HG02610 (cell line): ENCODE data around the gene RPS6KA4.

Source experiments
- ATAC-seq: cut with Tn5 transposase; IDR thresholded peaks from one replicate; pipeline ENCODE4 v1.9.1; 2021; ENCODE audit warnings: mild to moderate bottlenecking, moderate library complexity; ENCODE audit not compliant: unreplicated experiment

RPS6KA4 gene

DNA sequence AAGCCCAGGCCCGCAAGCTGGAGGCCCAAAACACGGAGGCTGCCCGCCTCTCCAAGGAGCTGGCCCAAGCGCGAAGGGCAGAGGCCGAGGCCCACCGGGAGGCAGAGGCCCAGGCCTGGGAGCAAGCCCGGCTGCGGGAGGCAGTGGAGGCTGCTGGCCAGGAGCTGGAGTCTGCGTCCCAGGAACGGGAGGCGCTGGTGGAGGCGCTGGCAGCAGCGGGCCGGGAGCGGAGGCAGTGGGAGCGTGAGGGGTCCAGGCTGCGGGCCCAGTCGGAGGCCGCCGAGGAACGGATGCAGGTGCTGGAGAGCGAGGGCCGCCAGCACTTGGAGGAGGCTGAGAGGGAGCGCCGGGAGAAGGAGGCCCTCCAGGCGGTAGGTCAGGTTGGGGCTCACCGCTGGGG is 14.2 kb upstream of the RPS6KA4 start:
- no peak for ATAC-seq

- no peak for ATAC-seq
Measured at GRCh38 chr11:64347193-64347867, 11.6 kb upstream of the RPS6KA4 start.

DNA sequence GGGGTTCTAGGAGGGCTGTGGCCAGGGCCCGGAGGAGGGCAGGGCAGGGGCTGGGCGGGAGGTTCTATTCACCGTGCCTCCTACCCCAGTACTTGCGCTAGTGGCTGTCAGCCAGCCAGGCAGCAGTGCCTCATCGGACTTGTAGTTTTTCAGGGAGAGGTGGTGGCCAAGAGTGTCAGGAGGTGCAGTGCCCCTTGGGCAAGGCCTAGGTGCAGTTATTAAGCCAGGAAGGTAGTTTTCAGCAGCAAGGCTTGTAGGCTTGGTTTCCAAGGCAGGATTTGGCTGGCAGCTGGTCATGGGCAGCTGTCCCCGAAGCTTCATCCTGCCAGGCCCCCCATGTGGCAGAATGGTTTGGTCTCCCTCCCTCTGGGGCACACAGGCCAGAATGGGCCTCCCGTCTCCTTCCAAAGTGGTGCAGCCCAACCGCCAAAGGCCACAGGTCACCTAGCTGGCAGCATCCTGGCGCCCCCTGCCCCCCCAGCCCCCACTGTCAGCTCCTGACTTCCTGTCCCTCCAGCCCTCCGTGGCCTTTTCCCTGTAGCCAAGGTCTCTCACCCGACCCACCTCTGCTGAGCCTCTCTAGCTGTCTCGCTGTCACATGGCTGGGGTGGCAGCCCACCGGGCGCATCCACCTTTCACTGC is 10.5 kb upstream of the RPS6KA4 start:
- ATAC-seq, result no peak

- no peak for ATAC-seq
Measured at GRCh38 chr11:64349025-64349387, 10.0 kb upstream of the RPS6KA4 start.

DNA sequence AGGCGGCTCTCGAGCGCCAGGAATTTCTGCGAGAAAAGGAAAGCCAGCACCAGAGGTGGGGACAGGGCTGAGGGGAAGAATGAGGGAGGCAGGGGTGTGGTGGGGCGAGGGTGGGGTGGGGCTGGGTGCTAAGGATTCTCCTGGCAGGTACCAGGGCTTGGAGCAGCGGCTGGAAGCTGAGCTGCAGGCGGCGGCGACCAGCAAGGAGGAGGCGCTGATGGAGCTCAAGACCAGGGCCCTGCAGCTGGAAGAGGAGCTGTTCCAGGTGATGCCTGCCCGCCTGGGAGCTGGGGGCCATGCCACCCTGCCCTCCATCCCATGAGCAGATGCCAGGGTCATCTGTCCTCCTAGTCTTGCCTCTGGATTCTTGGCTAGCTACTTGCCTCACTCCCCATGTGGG is 9.6 kb upstream of the RPS6KA4 start:
- no peak for ATAC-seq

DNA sequence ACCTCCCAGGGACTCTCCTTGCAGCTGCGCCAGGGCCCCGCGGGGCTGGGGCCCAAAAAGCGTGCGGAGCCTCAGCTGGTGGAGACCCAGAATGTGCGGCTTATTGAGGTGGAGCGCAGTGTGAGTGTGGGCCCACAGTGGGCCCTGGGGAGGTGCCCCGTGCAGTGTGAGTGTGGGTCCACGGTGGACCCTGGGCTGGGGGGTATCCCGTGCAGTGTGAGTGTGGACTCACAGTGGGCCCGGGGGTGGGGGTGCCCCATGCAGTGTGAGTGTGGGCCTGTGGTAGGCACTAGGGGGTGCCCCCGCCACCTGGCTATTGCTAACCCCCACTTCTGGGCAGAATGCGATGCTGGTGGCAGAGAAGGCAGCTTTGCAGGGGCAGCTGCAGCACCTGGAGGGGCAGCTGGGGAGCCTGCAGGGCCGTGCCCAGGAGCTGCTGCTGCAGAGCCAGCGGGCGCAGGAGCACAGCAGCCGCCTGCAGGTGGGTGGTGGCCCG is 7.8 kb upstream of the RPS6KA4 start:
- no peak for ATAC-seq

GRCh38 chr11:64352099-64352994 is 6.6 kb upstream of the RPS6KA4 start:
- no peak for ATAC-seq

DNA sequence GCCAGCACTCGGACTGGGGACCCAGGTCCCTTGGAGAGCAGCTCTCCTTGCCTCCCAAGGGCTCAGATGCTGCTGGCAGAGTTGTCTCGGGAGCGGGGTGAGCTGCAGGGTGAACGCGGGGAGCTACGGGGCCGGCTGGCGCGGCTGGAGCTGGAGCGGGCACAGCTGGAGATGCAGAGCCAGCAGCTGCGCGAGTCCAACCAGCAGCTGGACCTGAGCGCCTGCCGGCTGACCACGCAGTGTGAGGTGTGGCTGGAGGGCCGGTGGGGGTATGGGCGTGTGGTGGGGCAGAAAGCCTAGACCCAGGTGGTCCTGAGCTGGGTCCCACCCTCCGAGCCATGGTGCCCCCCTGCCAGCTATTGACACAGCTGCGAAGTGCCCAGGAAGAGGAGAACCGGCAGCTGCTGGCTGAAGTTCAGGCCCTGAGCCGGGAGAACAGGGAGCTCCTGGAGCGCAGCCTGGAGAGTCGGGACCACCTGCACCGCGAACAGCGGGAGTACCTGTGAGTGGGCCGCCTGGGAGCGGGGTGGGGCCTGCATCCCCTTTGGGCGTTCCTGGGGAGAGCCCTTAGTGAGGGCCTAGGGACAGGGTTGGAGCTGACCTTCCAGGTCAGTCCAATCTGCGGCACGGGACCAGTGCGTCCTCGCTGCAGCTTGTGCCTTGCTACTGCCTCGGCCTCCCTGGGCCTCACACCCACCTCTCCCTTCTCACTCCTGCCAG is 5.8 kb upstream of the RPS6KA4 start:
- ATAC-seq, result no peak

DNA sequence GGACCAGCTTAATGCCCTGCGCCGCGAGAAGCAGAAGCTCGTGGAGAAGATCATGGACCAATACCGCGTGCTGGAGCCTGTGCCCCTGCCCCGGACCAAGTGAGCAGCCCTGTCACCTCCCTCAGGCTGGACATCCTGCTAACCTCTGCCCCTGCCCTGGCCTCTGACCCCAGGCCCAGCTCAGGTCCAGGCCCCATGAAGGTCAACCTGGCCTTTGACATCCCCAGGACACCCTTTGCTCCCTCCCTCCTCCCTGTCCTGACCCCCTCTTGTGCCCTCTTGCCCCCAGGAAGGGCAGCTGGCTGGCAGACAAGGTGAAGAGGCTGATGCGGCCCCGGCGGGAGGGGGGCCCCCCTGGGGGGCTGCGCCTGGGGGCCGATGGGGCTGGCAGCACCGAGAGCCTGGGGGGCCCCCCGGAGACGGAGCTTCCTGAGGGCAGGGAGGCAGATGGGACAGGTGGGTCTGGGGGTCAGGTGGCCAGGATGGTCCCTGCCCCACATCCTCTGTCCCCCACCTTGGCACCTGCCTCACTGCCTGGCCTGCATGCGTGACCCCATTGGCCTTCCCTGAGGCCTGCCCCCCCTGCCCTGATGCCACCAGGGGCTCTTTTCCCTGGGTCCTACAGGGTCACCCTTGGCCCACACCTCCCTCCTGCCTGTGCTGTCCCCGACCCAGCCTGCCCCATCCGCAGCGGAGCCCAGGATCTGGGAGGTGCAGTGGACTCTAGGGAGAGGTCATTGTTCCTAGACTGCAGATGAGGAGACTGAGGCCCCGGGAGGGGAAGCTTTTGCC is 5.1 kb upstream of the RPS6KA4 start:
- ATAC-seq, result no peak

DNA sequence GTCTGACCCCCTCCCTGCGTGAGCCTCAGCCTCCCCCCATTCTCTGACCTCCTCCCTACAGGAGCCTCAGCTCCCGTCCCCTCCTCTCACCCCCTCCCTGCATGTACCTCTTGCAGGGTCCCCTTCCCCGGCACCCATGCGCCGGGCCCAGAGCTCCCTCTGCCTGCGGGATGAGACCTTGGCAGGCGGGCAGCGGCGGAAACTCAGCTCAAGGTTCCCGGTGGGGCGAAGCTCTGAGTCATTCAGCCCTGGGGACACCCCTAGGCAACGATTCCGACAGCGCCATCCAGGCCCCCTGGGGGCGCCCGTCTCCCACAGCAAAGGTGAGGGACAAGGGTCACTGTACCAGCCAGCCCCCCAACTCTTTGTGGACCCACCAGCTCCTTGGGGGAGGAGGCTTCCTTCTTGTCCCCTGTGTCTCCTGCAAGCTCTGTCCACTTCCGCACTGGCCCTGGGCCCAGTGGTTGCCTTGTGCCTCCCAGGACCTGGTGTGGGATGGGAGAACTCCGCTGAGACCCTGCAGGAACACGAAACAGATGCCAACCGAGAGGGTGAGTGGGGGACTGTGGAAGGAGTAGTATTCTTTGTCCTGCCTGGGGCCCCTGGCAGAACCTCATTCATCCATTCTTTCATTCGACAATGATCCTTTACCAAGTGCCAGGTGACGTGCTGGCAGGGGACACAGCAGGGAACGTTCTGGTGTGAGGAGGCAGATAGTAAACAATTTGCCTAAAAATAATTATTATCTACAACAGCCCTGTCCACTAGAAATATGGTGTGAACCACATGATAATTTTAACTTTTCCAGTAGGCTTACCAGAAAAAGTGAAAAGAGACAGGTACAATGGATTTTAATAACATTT is 3.7 kb upstream of the RPS6KA4 start:
- ATAC-seq, result no peak

GRCh38 chr11:64356498-64357411 is 2.2 kb upstream of the RPS6KA4 start:
- no peak for ATAC-seq

DNA sequence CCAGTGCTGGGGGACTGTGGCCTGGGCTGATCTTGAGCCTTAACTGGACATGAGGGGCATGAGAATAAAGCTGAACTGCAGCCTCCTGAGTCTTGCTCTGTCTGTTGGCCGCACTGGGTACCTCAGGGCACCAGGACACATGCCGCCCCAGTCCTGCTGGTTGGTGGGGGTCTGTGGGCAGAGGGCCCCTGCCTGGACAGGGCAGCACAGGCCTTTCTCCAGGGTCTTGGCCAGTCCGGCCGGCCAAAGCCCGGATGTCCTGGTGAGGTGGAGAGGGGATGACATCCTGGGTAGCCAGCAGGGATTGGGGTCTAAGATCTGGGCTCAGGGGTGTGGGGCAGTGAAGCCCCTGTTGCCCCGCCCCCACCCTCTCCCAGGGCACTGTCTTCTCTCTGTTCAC is 1.5 kb upstream of the RPS6KA4 start:
- ATAC-seq, result no peak

- no peak for ATAC-seq
Measured at GRCh38 chr11:64357904-64358535, 942 bp upstream of the RPS6KA4 start.

DNA sequence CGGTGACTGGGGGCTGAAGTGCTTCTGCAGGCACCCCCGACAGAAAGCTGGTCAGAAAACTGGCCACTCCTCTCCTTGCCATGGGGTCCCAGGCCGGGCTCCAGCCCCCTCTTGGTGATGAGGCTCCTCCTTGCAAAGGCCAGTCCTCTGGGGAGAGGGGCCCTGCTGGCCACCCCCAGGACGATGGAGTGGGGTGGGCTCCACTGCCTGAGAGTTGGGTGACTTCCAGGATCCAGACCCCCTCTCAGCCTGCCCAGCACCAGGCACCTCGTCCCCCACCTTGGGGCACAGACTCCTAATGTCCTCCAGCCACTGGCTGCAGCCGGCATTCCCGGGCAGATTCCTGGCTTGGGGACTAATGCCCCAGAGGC is 441 bp upstream of the RPS6KA4 start:
- ATAC-seq, result peak; percentile 3

DNA sequence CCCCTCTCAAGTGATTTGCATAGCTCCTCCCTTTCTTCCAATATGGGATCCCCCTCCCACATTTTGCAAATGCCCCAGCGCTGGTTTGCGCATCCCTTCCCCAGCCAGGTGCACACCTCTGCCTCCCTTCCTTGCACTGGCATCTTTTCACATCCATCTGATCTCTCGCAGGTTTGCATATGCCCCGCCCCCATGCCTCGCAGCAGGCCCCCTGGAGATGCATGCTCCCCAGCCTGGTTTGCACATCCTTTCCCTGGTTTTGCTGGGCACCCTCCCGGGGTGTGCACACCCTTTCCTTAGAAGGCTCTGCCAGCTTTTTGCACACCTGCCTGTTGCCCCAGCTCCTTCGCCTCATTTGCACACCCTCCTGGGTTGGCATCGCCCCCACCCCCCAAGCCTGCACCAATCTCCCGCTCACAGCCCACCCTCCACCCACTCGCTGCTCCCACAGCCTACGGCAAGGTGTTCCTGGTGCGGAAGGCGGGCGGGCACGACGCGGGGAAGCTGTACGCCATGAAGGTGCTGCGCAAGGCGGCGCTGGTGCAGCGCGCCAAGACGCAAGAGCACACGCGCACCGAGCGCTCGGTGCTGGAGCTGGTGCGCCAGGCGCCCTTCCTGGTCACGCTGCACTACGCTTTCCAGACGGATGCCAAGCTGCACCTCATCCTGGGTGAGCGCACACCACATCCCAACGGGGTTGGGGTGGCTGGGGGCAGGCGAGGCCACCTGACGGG is 917 bp downstream of the RPS6KA4 start:
- ATAC-seq, result no peak

GRCh38 chr11:64360448-64360921 is 1.5 kb downstream of the RPS6KA4 start:
- ATAC-seq, result no peak

- no peak for ATAC-seq
Measured at GRCh38 chr11:64361659-64362058, 2.7 kb downstream of the RPS6KA4 start.
